HEK293 (cell line): ENCODE results near the gene CSK.

Experiments used
- CTCF ChIP-seq: fragments of 450-650 bp; formaldehyde crosslinking; IDR thresholded peaks from 2 replicates; pipeline ENCODE4 v1.5.1; 2016; ENCODE audit warnings: missing biosample characterization, missing genetic modification characterization
- GLI4 ChIP-seq: fragments of 450-650 bp; formaldehyde crosslinking; IDR thresholded peaks from 2 replicates; pipeline ENCODE4 v1.5.1; 2016; ENCODE audit warnings: missing biosample characterization, missing genetic modification characterization
- KLF16 ChIP-seq: fragments of 450-650 bp; formaldehyde crosslinking; IDR thresholded peaks from 2 replicates; pipeline ENCODE4 v1.5.1; 2017; ENCODE audit warnings: missing biosample characterization, missing genetic modification characterization
- KLF17 ChIP-seq: fragments of 450-650 bp; formaldehyde crosslinking; IDR thresholded peaks from 2 replicates; pipeline ENCODE4 v1.5.1; 2016; ENCODE audit warnings: missing biosample characterization, missing genetic modification characterization
- SP3 ChIP-seq: fragments of 450-650 bp; formaldehyde crosslinking; IDR thresholded peaks from 2 replicates; pipeline ENCODE4 v1.5.1; 2016; ENCODE audit warnings: missing biosample characterization, missing genetic modification characterization
- ZBTB1 ChIP-seq: fragments of 450-650 bp; formaldehyde crosslinking; IDR thresholded peaks from 2 replicates; pipeline ENCODE4 v1.5.1; 2016; ENCODE audit warnings: missing biosample characterization, missing genetic modification characterization
- ZNF175 ChIP-seq: fragments of 450-650 bp; formaldehyde crosslinking; IDR thresholded peaks from 2 replicates; pipeline ENCODE4 v1.5.1; 2016; ENCODE audit warnings: missing biosample characterization, missing genetic modification characterization
- ZNF302 ChIP-seq: fragments of 450-650 bp; formaldehyde crosslinking; IDR thresholded peaks from 2 replicates; pipeline ENCODE4 v1.5.1; 2016; ENCODE audit warnings: missing biosample characterization, missing genetic modification characterization, low read depth
- ZNF324 ChIP-seq: fragments of 450-650 bp; formaldehyde crosslinking; IDR thresholded peaks from 2 replicates; pipeline ENCODE4 v1.5.1; 2016; ENCODE audit warnings: missing biosample characterization, missing genetic modification characterization
- ZNF449 ChIP-seq: fragments of 450-650 bp; formaldehyde crosslinking; IDR thresholded peaks from 2 replicates; pipeline ENCODE4 v1.5.1; 2017; ENCODE audit warnings: missing biosample characterization, mild to moderate bottlenecking, missing genetic modification characterization, moderate library complexity
- ZNF544 ChIP-seq: fragments of 450-650 bp; formaldehyde crosslinking; IDR thresholded peaks from 2 replicates; pipeline ENCODE4 v1.5.0; 2017; ENCODE audit warnings: missing biosample characterization, missing genetic modification characterization
- ZNF747 ChIP-seq: fragments of 450-650 bp; formaldehyde crosslinking; IDR thresholded peaks from 2 replicates; pipeline ENCODE4 v1.5.1; 2016; ENCODE audit warnings: missing biosample characterization, missing genetic modification characterization
- ZNF76 ChIP-seq: fragments of 450-650 bp; formaldehyde crosslinking; IDR thresholded peaks from 2 replicates; pipeline ENCODE4; 2016; ENCODE audit warnings: low read depth, missing biosample characterization, missing genetic modification characterization, borderline replicate concordance
- ZNF785 ChIP-seq: fragments of 450-650 bp; formaldehyde crosslinking; IDR thresholded peaks from 2 replicates; pipeline ENCODE4 v1.5.1; 2016; ENCODE audit warnings: missing biosample characterization, missing genetic modification characterization

- TF ChIP-seq ZNF449 (tag by site-specific recombination) = no peak
- no peak for TF ChIP-seq CTCF (tag by site-specific recombination)
- TF ChIP-seq ZNF302 (tag by site-specific recombination) = no peak
- no peak for TF ChIP-seq GLI4 (tag by site-specific recombination)
- TF ChIP-seq ZNF785 (tag by site-specific recombination) = no peak
- TF ChIP-seq ZNF324 = no peak
- TF ChIP-seq KLF16 = no peak
- no peak for TF ChIP-seq ZBTB1 (tag by site-specific recombination)
- no peak for TF ChIP-seq ZNF76 (tag by site-specific recombination)
- TF ChIP-seq KLF17 = no peak
- no peak for TF ChIP-seq SP3
- no peak for TF ChIP-seq ZNF747 (tag by site-specific recombination)
- no peak for TF ChIP-seq ZNF544 (tag by site-specific recombination)
- TF ChIP-seq ZNF175 = no peak
Observed at GRCh38 chr15:74773329-74773728, 8.6 kb upstream of the CSK start.
